Adipocyte (in vitro differentiated cells): ENCODE measurements around the gene CLCNKA.

Source experiments
- DNase-seq: peaks from one replicate; pipeline ENCODE4 v3.0.0-alpha.2; 2015; ENCODE audit warnings: low read depth
- H3K27me3 ChIP-seq: replicated peaks from 2 replicates; pipeline ENCODE4 v1.7.0; 2013; ENCODE audit warnings: mild to moderate bottlenecking, low read length, moderate library complexity; ENCODE audit not compliant: control insufficient read depth, insufficient read depth
- H3K36me3 ChIP-seq: 2 replicates; pipeline ENCODE4 v1.7.0; 2013; ENCODE audit warnings: low read length, mild to moderate bottlenecking, moderate library complexity; ENCODE audit not compliant: control insufficient read depth, insufficient read depth, severe bottlenecking
- H3K4me1 ChIP-seq: 2 replicates; pipeline ENCODE4 v1.7.0; 2013; ENCODE audit warnings: mild to moderate bottlenecking, low read length, moderate library complexity; ENCODE audit not compliant: control insufficient read depth, insufficient read depth
- H3K4me3 ChIP-seq: 2 replicates; pipeline ENCODE4 v1.7.0; 2013; ENCODE audit warnings: mild to moderate bottlenecking, low read length, moderate library complexity
- H3K9ac ChIP-seq: 2 replicates; pipeline ENCODE4 v1.7.0; 2013; ENCODE audit warnings: mild to moderate bottlenecking, low read length, moderate library complexity
- H3K9me3 ChIP-seq: 2 replicates; pipeline ENCODE4 v1.7.0; 2013; ENCODE audit warnings: mild to moderate bottlenecking, low read length, moderate library complexity; ENCODE audit not compliant: control insufficient read depth

The CLCNKA gene

GRCh38 chr1:16076865-16077238 is 55.0 kb downstream of the CLCNKA start:
- Histone ChIP-seq H3K9me3 (no peaks in the 10 kb centered on the region), H3K9ac (no peak overlapping the region), H3K36me3 (no peaks in the 10 kb centered on the region), H3K4me3 (no peak overlapping the region), H3K4me1 (peaks cover 25% of the 10 kb centered on the region), H3K27me3 (peaks cover 3% of the 10 kb centered on the region)
- DNase-seq = peak; percentile 68

- no peak overlapping the region for H3K9ac ChIP-seq
- H3K36me3 ChIP-seq = no peaks in the 10 kb centered on the region
- H3K4me1 ChIP-seq = peaks cover 25% of the 10 kb centered on the region
- H3K9me3 ChIP-seq = no peaks in the 10 kb centered on the region
- no peaks in the 10 kb centered on the region for H3K27me3 ChIP-seq
- DNase-seq = no peak
- no peak overlapping the region for H3K4me3 ChIP-seq
These were observed 55.8 kb downstream of the CLCNKA start for GRCh38 chr1:16077406-16078245.

- H3K4me3 ChIP-seq = no peak overlapping the region
- no peaks in the 10 kb centered on the region for H3K9me3 ChIP-seq
- H3K27me3 ChIP-seq = no peaks in the 10 kb centered on the region
- no peak overlapping the region for H3K9ac ChIP-seq
- H3K36me3 ChIP-seq = no peaks in the 10 kb centered on the region
- peak; percentile 91 for DNase-seq
- peaks cover 22% of the 10 kb centered on the region for H3K4me1 ChIP-seq
These were observed 57.3 kb downstream of the CLCNKA start for GRCh38 chr1:16078925-16079656.

GRCh38 chr1:16080422-16081150 is 58.8 kb downstream of the CLCNKA start:
- Histone ChIP-seq H3K4me1 (peaks cover 15% of the 10 kb centered on the region), H3K4me3 (no peak overlapping the region), H3K27me3 (no peaks in the 10 kb centered on the region), H3K36me3 (no peaks in the 10 kb centered on the region), H3K9ac (no peak overlapping the region), H3K9me3 (no peaks in the 10 kb centered on the region)
- no peak for DNase-seq

- Histone ChIP-seq H3K36me3 (no peaks in the 10 kb centered on the region), H3K4me3 (no peak overlapping the region), H3K9ac (no peak overlapping the region), H3K27me3 (no peaks in the 10 kb centered on the region), H3K4me1 (peaks cover 4% of the 10 kb centered on the region), H3K9me3 (no peaks in the 10 kb centered on the region)
- DNase-seq = no peak
These were observed 59.8 kb downstream of the CLCNKA start for GRCh38 chr1:16081636-16082035.

- peaks cover 4% of the 10 kb centered on the region for H3K4me1 ChIP-seq
- H3K9me3 ChIP-seq = no peaks in the 10 kb centered on the region
- H3K27me3 ChIP-seq = no peaks in the 10 kb centered on the region
- no peaks in the 10 kb centered on the region for H3K36me3 ChIP-seq
- H3K4me3 ChIP-seq = no peak overlapping the region
- peak; percentile 84 for DNase-seq
- no peak overlapping the region for H3K9ac ChIP-seq
These were observed 60.6 kb downstream of the CLCNKA start for GRCh38 chr1:16082283-16083038.

- Histone ChIP-seq H3K9ac (no peak overlapping the region), H3K4me1 (peaks cover 4% of the 10 kb centered on the region), H3K4me3 (no peak overlapping the region), H3K27me3 (no peaks in the 10 kb centered on the region), H3K9me3 (no peaks in the 10 kb centered on the region), H3K36me3 (no peaks in the 10 kb centered on the region)
- no peak for DNase-seq
These were observed 61.6 kb downstream of the CLCNKA start for GRCh38 chr1:16083486-16083885.
